Spleen (tissue), 7 donors: ENCODE measurements around the gene OR2L3.

Source experiments
- CTCF ChIP-seq, 11 experiments: fragments of 200-600 bp in 7 of 11; fragments of 450-650 bp in 4 of 11; sonication (generic) in 4 of 11; IDR thresholded peaks in 8 of 11; conservative IDR thresholded peaks in 3 of 11; 1 replicate in 7 of 11; 2 replicates in 4 of 11; pipeline versions ENCODE4 v1.4.0 to v1.8.0; 2016 to 2021; ENCODE audit warnings: antibody characterized with exemption in 11 of 11, inconsistent platforms in 4 of 11, mild to moderate bottlenecking in 1 of 11
- POLR2A ChIP-seq, 3 donors: fragments of 450-650 bp; IDR thresholded peaks; one replicate each; pipeline ENCODE4 v1.5.1; 2017; ENCODE audit warnings: antibody characterized with exemption in 3 of 3, mild to moderate bottlenecking in 1 of 3
- POLR2AphosphoS5 ChIP-seq, 3 donors: sonication (generic); formaldehyde crosslinking; IDR thresholded peaks; one replicate each; pipeline ENCODE4 v1.5.1; 2017; ENCODE audit warnings: antibody characterized with exemption in 3 of 3
- donor health status: DM: no; HTN: no; CAD: no; lungs with moderate emphysema.
- donor health status: DM: no; HTN: no; CAD: no.
- donor health status: DM: no; HTN: no; CAD: no.

GRCh38 chr1:248054671-248055070 lies 8.0 kb downstream of the OR2L3 start:
- TF ChIP-seq POLR2A (IDR thresholded peaks at IDR 0.05) (no peak), CTCF (IDR thresholded peaks at IDR 0.05 in 8 of 11, conservative IDR thresholded peaks at IDR 0.05 in 3 of 11) (no peak), POLR2AphosphoS5 (IDR thresholded peaks at IDR 0.05) (no peak)
